Aortic smooth muscle cell (primary cell): ENCODE results near the gene NBPF1. TPM values are rescaled to one million over a fixed set of nuclear protein-coding genes. Genes with fewer than 3 reads are reported as not detected.

Source experiments
- total RNA-seq: library from RNA; depleted of rRNA; stranded (reverse); fragments of >200 nt; gene quantifications from 2 replicates; pipeline ENCODE4 v1.2.3, GENCODE V29; 2014

Gene NBPF1
- total RNA-seq: 36.1 and 42.5 TPM in 2 replicates

GRCh38 chr1:16613185-16614147, at the start of gene NBPF1:
TSS of gene NBPF1 (minus strand) at chr1:16613564.

GRCh38 chr1:16514107-16515055, 99.0 kb downstream of the NBPF1 start, which contains the start of gene RNU1-1:
TSS of gene RNU1-1 (minus strand) at chr1:16514285.

Other genes starting within 250 kb of the NBPF1 start
- 26.0 and 37.0 TPM in 2 replicates for gene SZRD1, start 246.3 kb downstream of the NBPF1 start, total RNA-seq
- not detected in 2 replicates for gene SPATA21, start 176.1 kb downstream of the NBPF1 start, total RNA-seq
- gene NECAP2, start 172.8 kb downstream of the NBPF1 start, total RNA-seq: 86.1 and 92.6 TPM in 2 replicates
- gene RNU1-1, start 99.3 kb downstream of the NBPF1 start, total RNA-seq: 565 and 1,390 TPM in 2 replicates
- 565 and 1,390 TPM in 2 replicates for gene RNU1-3, start 53.4 kb upstream of the NBPF1 start, total RNA-seq
- 565 and 1,390 TPM in 2 replicates for gene RNU1-4, start 127.0 kb upstream of the NBPF1 start, total RNA-seq